DND-41 (cell line): Measurements from ENCODE around the gene COL15A1.

Source experiments
- EZH2 ChIP-seq: IDR thresholded peaks from 3 replicates; pipeline ENCODE4 v1.6.1; 2012; ENCODE audit warnings: borderline replicate concordance, low read depth, mild to moderate bottlenecking, moderate library complexity, low read length, inconsistent platforms; ENCODE audit not compliant: severe bottlenecking
- TF ChIP-seq, protein P1 (sequence below): IDR thresholded peaks from 2 replicates; pipeline ENCODE4 v1.5.1; 2012; ENCODE audit warnings: borderline replicate concordance, low read length, moderate library complexity, mild to moderate bottlenecking; ENCODE audit not compliant: poor library complexity, severe bottlenecking; ENCODE audit errors: extremely low read depth

GRCh38 chr9:98906273-98907040 lies 37.2 kb upstream of the COL15A1 start:
- TF ChIP-seq, protein P1, sequence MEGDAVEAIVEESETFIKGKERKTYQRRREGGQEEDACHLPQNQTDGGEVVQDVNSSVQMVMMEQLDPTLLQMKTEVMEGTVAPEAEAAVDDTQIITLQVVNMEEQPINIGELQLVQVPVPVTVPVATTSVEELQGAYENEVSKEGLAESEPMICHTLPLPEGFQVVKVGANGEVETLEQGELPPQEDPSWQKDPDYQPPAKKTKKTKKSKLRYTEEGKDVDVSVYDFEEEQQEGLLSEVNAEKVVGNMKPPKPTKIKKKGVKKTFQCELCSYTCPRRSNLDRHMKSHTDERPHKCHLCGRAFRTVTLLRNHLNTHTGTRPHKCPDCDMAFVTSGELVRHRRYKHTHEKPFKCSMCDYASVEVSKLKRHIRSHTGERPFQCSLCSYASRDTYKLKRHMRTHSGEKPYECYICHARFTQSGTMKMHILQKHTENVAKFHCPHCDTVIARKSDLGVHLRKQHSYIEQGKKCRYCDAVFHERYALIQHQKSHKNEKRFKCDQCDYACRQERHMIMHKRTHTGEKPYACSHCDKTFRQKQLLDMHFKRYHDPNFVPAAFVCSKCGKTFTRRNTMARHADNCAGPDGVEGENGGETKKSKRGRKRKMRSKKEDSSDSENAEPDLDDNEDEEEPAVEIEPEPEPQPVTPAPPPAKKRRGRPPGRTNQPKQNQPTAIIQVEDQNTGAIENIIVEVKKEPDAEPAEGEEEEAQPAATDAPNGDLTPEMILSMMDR, result no peak
- no peak for TF ChIP-seq EZH2
